LNCaP clone FGC (cell line): ENCODE results near the gene CHI3L1.

Experiments
- DNase-seq: peaks from one replicate; pipeline ENCODE4 v3.0.0-alpha.2; 2011; ENCODE audit warnings: low read depth
- H3K4me3 ChIP-seq: 2 replicates; pipeline ENCODE4 v1.5.1; 2011; ENCODE audit warnings: mild to moderate bottlenecking, low read depth, low read length, control low read depth
- CTCF ChIP-seq: IDR thresholded peaks from 2 replicates; pipeline ENCODE4 v1.5.1; 2012; ENCODE audit warnings: mild to moderate bottlenecking; ENCODE audit not compliant: control insufficient read depth, insufficient read depth; ENCODE audit errors: extremely low read depth

Gene CHI3L1

GRCh38 chr1:203142124-203142523, 44.4 kb downstream of the CHI3L1 start:
- DNase-seq: no peak
- no peak overlapping the region for H3K4me3 ChIP-seq
- TF ChIP-seq CTCF: no peak

GRCh38 chr1:203140743-203141520, 45.6 kb downstream of the CHI3L1 start:
- H3K4me3 ChIP-seq: no peak overlapping the region
- no peak for TF ChIP-seq CTCF
- no peak for DNase-seq

GRCh38 chr1:203139976-203140475, 46.5 kb downstream of the CHI3L1 start:
- no peak for TF ChIP-seq CTCF
- no peak overlapping the region for H3K4me3 ChIP-seq
- no peak for DNase-seq

GRCh38 chr1:203138066-203138465, 48.4 kb downstream of the CHI3L1 start:
- TF ChIP-seq CTCF: no peak
- no peak for DNase-seq
- no peak overlapping the region for H3K4me3 ChIP-seq

GRCh38 chr1:203137324-203137723, 49.2 kb downstream of the CHI3L1 start:
- no peak for DNase-seq
- H3K4me3 ChIP-seq: no peak overlapping the region
- no peak for TF ChIP-seq CTCF

GRCh38 chr1:203136409-203137042, 50.0 kb downstream of the CHI3L1 start:
- no peak for DNase-seq
- H3K4me3 ChIP-seq: no peak overlapping the region
- TF ChIP-seq CTCF: no peak
